GM12801 (cell line): ENCODE data around the gene LATS2.

ENCODE experiments used
- TF ChIP-seq, protein P1 (sequence below): IDR thresholded peaks from one replicate; pipeline ENCODE4 v1.5.1; 2011; ENCODE audit warnings: control low read depth; ENCODE audit not compliant: insufficient read length; ENCODE audit errors: extremely low read depth

The LATS2 gene

DNA sequence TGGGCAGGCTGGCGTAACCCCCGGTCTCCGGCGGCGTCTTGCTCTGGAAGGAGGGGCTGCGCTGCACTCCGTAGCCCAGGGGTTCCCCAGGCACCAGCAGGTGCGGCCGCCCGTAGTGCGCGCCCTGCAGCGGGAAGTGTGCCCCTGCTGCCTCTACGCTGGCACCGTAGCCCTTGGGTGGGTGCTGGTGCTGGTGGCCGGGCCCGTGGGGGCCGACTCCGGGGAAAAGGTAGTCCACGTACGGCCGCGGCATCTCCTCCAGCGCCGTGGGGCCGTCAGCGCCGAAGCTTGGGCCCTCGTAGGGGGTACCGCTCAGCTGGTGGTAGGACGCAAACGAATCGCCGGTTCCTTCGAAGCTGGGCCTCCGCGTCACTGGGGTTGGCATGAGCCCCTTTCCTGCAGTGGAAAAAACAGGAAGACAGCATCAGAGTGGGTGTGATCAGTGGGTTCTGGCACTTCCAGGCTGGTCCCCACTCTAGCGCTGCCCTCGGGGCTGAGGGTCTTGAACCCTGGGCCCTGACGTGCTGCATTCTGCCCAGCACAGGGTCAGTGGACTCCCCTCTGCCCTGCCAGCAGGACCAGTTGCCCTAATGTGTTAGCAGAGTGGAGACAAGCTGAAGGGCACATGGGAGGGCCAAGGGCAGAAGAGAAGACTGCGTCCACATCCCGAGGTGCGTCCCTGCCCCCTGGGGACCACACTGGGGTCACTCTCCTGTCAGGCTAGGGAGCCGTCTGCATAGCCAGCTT is 72.3 kb downstream of the LATS2 start:
- TF ChIP-seq, protein P1, sequence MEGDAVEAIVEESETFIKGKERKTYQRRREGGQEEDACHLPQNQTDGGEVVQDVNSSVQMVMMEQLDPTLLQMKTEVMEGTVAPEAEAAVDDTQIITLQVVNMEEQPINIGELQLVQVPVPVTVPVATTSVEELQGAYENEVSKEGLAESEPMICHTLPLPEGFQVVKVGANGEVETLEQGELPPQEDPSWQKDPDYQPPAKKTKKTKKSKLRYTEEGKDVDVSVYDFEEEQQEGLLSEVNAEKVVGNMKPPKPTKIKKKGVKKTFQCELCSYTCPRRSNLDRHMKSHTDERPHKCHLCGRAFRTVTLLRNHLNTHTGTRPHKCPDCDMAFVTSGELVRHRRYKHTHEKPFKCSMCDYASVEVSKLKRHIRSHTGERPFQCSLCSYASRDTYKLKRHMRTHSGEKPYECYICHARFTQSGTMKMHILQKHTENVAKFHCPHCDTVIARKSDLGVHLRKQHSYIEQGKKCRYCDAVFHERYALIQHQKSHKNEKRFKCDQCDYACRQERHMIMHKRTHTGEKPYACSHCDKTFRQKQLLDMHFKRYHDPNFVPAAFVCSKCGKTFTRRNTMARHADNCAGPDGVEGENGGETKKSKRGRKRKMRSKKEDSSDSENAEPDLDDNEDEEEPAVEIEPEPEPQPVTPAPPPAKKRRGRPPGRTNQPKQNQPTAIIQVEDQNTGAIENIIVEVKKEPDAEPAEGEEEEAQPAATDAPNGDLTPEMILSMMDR: no peak

DNA sequence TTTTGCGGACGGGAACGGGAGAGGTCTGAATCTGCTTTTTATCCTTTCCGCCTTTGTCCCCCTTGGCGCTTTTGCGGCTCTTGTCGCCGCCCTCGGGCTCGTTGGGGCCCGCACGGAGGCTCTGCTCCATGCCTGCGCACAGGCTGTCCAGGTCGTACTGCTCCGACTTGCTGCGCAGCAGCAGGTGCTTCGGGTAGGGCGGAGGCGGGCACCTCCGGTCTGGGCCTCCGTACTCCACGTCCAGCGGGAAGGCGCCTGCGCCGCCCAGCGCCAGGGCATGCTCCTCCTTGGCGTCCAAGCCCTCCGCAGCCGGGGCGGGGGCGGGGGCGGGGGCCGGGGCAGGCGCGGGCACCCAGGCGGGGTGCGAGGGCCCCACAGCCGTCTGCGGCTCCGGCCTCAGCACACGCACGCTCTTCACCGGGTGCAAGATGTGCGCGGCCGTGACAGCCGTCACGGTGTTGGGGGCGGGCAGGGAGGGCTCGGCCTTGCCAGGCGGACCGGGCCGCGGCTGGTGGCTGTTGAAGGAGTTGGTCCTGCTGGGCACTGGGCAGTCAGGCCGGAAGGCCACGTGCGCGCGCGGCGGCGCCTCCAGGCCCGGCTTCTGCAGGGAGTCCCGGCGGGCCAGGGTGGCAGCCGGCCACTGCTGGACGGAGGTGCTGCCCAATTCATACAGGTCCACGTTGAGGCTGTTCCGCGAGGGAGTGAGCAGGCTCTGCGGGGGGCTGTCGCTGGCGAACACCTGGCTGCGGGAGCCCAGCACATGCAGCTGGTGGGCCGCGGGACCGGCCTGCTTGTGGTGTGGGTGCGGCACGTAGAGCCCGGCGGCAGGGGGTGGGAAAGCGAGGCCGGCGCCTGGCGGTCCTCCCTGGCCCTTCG is 73.1 kb downstream of the LATS2 start:
- TF ChIP-seq, protein P1: no peak

DNA sequence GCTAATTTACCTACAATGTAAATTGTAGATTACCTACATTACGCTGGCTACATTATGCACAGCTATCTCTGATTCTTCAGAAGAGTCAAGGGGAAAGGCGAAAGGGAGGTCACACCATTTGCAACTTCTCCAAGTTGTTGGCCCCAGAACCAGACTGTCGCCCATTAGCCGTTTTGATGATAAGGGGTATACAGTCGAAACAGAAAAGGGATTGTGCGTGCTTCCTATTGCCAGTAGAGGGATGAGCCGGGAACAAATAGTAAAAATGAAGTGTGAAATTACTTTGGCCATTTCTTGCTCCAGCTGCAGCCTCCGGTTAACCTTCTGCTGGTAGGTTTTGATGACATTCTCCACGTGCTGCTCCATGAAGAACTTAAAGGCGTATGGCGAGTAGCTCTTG is 73.8 kb downstream of the LATS2 start:
- TF ChIP-seq, protein P1: no peak

DNA sequence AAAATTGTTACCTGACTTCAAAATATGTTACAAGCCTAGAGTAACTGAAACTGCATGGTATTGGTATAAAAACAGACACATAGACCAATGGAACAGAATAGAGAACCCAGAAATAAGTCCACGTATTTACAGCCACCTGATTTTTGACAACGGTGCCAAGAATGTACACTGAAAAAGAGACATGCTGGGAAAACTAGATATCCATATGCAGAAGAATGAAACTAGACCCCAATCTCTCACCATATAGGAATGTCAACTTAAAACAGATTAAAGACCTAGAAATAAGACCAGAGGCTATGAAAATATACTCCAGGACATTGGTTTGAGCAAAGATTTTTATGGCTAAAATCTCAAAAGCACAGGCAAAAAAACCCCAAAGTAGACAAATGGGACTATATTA is 76.5 kb downstream of the LATS2 start:
- TF ChIP-seq, protein P1: no peak

DNA sequence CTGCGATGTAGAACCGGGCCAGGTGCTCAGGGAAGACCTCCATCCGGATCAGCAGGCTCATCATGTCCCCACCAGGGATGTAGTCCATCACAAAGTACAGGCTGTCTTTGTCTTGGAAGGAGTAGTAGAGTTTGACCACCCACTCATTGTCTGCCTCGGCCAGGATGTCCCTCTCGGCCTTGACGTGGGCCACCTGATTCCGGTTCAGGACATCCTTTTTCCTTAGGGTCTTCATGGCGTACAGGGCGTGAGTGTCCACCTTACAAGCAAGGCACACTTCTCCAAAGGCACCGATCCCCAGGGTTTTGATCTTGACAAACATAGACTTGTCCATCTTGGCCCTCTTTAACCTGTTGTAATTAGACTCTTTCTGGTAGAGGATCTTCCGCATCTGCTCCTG is 78.0 kb downstream of the LATS2 start:
- TF ChIP-seq, protein P1: no peak

DNA sequence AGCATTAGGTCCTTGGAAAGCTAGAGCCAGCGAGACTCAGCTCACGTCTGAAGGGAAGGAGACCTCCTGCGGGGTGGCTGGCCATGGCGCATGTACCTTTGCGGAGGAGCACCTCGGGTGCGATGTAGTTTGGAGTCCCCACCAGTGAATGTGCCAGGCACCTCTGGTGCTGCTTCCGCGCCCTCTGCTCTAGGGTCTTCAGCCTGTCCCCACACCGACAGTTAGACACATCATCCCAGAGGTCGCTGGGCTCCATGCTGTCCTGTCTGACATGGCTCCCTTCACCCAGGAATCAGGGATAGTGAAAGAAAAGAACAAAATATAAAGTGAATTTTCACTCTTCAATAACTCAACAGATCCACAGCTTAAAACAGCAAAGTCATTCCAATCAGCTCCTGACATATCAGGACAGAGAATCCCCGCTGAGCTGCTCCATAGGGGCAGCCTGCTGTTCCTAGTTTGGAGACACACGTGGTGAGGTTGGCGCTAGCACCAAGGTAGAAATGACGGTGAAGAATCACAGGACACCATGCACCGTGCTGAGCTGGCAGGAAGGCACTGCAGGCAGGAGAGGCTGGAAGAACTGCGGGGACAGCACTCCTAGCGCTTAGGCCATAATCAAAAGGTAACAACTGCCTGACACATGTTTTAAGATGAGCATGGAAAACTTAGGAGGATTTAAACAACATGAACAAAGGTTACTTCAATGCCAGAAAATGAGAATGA is 79.9 kb downstream of the LATS2 start:
- TF ChIP-seq, protein P1: no peak

DNA sequence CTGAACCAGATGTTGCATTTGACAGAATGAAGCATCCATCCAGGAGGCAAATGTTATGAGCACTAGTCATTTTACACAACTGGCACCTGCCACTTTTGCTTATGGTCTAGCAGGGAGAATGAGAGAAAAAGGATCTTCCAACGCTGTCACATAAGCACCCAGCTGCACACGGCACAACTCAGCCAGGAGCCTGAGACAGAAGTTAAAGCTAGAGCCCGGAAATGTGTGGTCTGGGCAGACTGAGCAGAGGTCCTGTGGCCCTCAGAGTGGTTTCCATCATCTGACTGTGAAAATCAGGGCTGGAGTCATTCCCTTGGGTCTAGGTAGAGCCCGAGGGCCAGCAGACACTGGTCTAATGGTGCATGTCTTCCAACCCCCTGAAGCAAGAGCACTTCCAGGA is 80.5 kb downstream of the LATS2 start:
- TF ChIP-seq, protein P1: no peak
